Caco-2 (cell line): Measurements from ENCODE around the gene ZSWIM1. TPM values are rescaled to one million over a fixed set of nuclear protein-coding genes. Genes with fewer than 3 reads are reported as not detected.

Experiments used
- BruUV-seq: library from RNA; stranded (reverse); fragments of 400-500 nt; replicated peaks from 2 replicates; lab custom pipeline; 2021; lab: Mats Ljungman, UMichigan
- CTCF ChIA-PET: fragments of 300-600 bp; sonication (Branson Sonifier 250); formaldehyde crosslinking; loops from one replicate; lab custom pipeline; 2022; ENCODE audit warnings: antibody characterized with exemption; lab: Charles Lee
- POLR2A ChIA-PET: fragments of 300-600 bp; sonication (Branson Sonifier 250); formaldehyde crosslinking; loops from one replicate; lab custom pipeline; 2022; ENCODE audit warnings: antibody characterized with exemption; lab: Charles Lee
- DNase-seq, 2 experiments: peaks; one replicate each; pipeline versions ENCODE4 v3.0.0 to v3.0.0-alpha.2; 2020 to 2022
- H3K27me3 ChIP-seq: replicated peaks from 2 replicates; pipeline ENCODE4 v1.6.0; 2011; ENCODE audit warnings: low read length; ENCODE audit not compliant: control insufficient read depth, insufficient read depth
- H3K36me3 ChIP-seq: 2 replicates; pipeline ENCODE4 v1.5.1; 2011; ENCODE audit warnings: low read length; ENCODE audit not compliant: control insufficient read depth, insufficient read depth
- H3K4me1 ChIP-seq: fragments of 250-450 bp; sonication (Bioruptor Pico); 2 replicates; pipeline ENCODE4 v1.5.1; 2020; ENCODE audit warnings: mild to moderate bottlenecking
- H3K4me3 ChIP-seq: 2 replicates; pipeline ENCODE4 v1.5.1; 2011; ENCODE audit warnings: low read depth, mild to moderate bottlenecking, control low read depth, low read length
- H3K9me3 ChIP-seq: fragments of 250-450 bp; sonication (Bioruptor Pico); 2 replicates; pipeline ENCODE4 v1.5.1; 2020; ENCODE audit warnings: mild to moderate bottlenecking, moderate library complexity
- H3K27ac Mint-ChIP-seq: one replicate; pipeline ENCODE4 v1.8.0; 2022; ENCODE audit warnings: mixed read lengths; ENCODE audit not compliant: unreplicated experiment
- H3K27me3 Mint-ChIP-seq: one replicate; pipeline ENCODE4 v1.8.0; 2022; ENCODE audit warnings: mixed read lengths; ENCODE audit not compliant: insufficient read depth, unreplicated experiment
- H3K36me3 Mint-ChIP-seq: one replicate; pipeline ENCODE4 v1.8.0; 2022; ENCODE audit warnings: mild to moderate bottlenecking, mixed read lengths; ENCODE audit not compliant: insufficient read depth, unreplicated experiment
- H3K4me1 Mint-ChIP-seq: one replicate; pipeline ENCODE4 v1.8.0; 2022; ENCODE audit warnings: low read depth, mixed read lengths; ENCODE audit not compliant: unreplicated experiment
- H3K4me3 Mint-ChIP-seq: one replicate; pipeline ENCODE4 v1.8.0; 2022; ENCODE audit warnings: mild to moderate bottlenecking, moderate library complexity, mixed read lengths; ENCODE audit not compliant: unreplicated experiment
- H3K9me3 Mint-ChIP-seq: one replicate; pipeline ENCODE4 v1.8.0; 2022; ENCODE audit warnings: mixed read lengths; ENCODE audit not compliant: unreplicated experiment
- CTCF ChIP-seq, 2 experiments: fragments of 200-600 bp in 1 of 2; IDR thresholded peaks; 1 replicate in 1 of 2; 2 replicates in 1 of 2; pipeline versions ENCODE4 v1.5.1 to v1.8.0; 2011 to 2022; ENCODE audit warnings: antibody characterized with exemption in 1 of 2, control low read depth in 1 of 2, inconsistent platforms in 1 of 2, low read depth in 1 of 2, low read length in 1 of 2, mild to moderate bottlenecking in 1 of 2, moderate library complexity in 1 of 2; ENCODE audit not compliant: insufficient read depth in 1 of 2, severe bottlenecking in 1 of 2, unreplicated experiment in 1 of 2
- intact Hi-C: fragments of 100-400 bp; cut with micrococcal nuclease; formaldehyde crosslinking; loops from one replicate; pipeline ENCODE4 v1.10.0; 2022; ENCODE audit not compliant: unreplicated experiment
- total RNA-seq: library from RNA; stranded (reverse); gene quantifications from 2 replicates; pipeline ENCODE4 v1.2.3, GENCODE V29; 2022

Gene ZSWIM1
- total RNA-seq, 1 experiment from 2014 or later, result 27.3 TPM

- Histone ChIP-seq H3K4me3 (no peak overlapping the region), H3K4me1 (peaks cover 20% of the 10 kb centered on the region), H3K9me3 (no peaks in the 10 kb centered on the region), H3K27me3 (no peaks in the 10 kb centered on the region), H3K36me3 (no peaks in the 10 kb centered on the region)
- no TSS peak for BruUV-seq
- H3K27me3 Mint-ChIP-seq, result no peaks in the 10 kb centered on the region
- no peaks in the 10 kb centered on the region for H3K36me3 Mint-ChIP-seq
- intact Hi-C loops, result no loop called here
- peaks cover 7% of the 10 kb centered on the region for H3K4me1 Mint-ChIP-seq
- ChIA-PET CTCF (no interaction called here), POLR2A (interaction anchor here (0.5 to 1.2 kb wide), 3 partner anchors 16 to 18 kb away, joined by 3 to 5 read pairs (median 3); partner anchors contain the start of gene PCIF1)
- no peak overlapping the region for H3K4me3 Mint-ChIP-seq
- H3K9me3 Mint-ChIP-seq, result no peaks in the 10 kb centered on the region
- no peak for DNase-seq
- no peak overlapping the region for H3K27ac Mint-ChIP-seq
- TF ChIP-seq CTCF (IDR thresholded peaks at IDR 0.05; ENCODE audit: insufficient read depth in 1 of 2, low read depth in 1 of 2, low read length in 1 of 2, severe bottlenecking in 1 of 2, unreplicated experiment in 1 of 2), result no peak
Measured at GRCh38 chr20:45917790-45918141, 36.7 kb downstream of the ZSWIM1 start.

- no peak for TF ChIP-seq CTCF (IDR thresholded peaks at IDR 0.05; ENCODE audit: insufficient read depth in 1 of 2, low read depth in 1 of 2, low read length in 1 of 2, severe bottlenecking in 1 of 2, unreplicated experiment in 1 of 2)
- BruUV-seq, result no TSS peak
- H3K4me1 Mint-ChIP-seq, result peaks cover 7% of the 10 kb centered on the region
- no peak for DNase-seq
- H3K36me3 ChIP-seq, result no peaks in the 10 kb centered on the region
- intact Hi-C loops, result no loop called here
- no peaks in the 10 kb centered on the region for H3K27me3 Mint-ChIP-seq
- no peaks in the 10 kb centered on the region for H3K36me3 Mint-ChIP-seq
- H3K4me3 ChIP-seq, result no peak overlapping the region
- peaks cover 24% of the 10 kb centered on the region for H3K4me1 ChIP-seq
- ChIA-PET POLR2A (interaction anchor here (0.6 to 1.2 kb wide), 6 partner anchors 9 to 103 kb away, joined by 3 to 5 read pairs (median 4); partner anchors contain the start of gene PCIF1), CTCF (no interaction called here)
- H3K4me3 Mint-ChIP-seq, result no peak overlapping the region
- H3K27me3 ChIP-seq, result no peaks in the 10 kb centered on the region
- H3K9me3 Mint-ChIP-seq, result no peaks in the 10 kb centered on the region
- no peaks in the 10 kb centered on the region for H3K9me3 ChIP-seq
- no peak overlapping the region for H3K27ac Mint-ChIP-seq
Measured at GRCh38 chr20:45918182-45918737, 37.2 kb downstream of the ZSWIM1 start.

- no peaks in the 10 kb centered on the region for H3K27me3 Mint-ChIP-seq
- Histone ChIP-seq H3K27me3 (no peaks in the 10 kb centered on the region), H3K4me1 (peaks cover 24% of the 10 kb centered on the region), H3K4me3 (no peak overlapping the region), H3K36me3 (no peaks in the 10 kb centered on the region), H3K9me3 (no peaks in the 10 kb centered on the region)
- H3K4me3 Mint-ChIP-seq, result no peak overlapping the region
- no peak for DNase-seq
- no peaks in the 10 kb centered on the region for H3K9me3 Mint-ChIP-seq
- H3K36me3 Mint-ChIP-seq, result no peaks in the 10 kb centered on the region
- no peak overlapping the region for H3K27ac Mint-ChIP-seq
- POLR2A ChIA-PET, result interaction anchor here (0.6 to 2.4 kb wide), 7 partner anchors 10 to 104 kb away, joined by 3 to 17 read pairs (median 4); partner anchors contain the start of gene PCIF1
- CTCF ChIA-PET, result interaction anchor here (1.4 kb wide), 1 partner anchor 29 kb away, joined by 5 read pairs; no protein-coding TSS in a partner anchor
- TF ChIP-seq CTCF (IDR thresholded peaks at IDR 0.05; ENCODE audit: insufficient read depth in 1 of 2, low read depth in 1 of 2, low read length in 1 of 2, severe bottlenecking in 1 of 2, unreplicated experiment in 1 of 2), result no peak
- intact Hi-C loops, result no loop called here
- no TSS peak for BruUV-seq
- H3K4me1 Mint-ChIP-seq, result peaks cover 7% of the 10 kb centered on the region
Measured at GRCh38 chr20:45918779-45919537, 37.9 kb downstream of the ZSWIM1 start.
